Measurements from ENCODE around the gene ERCC6L2. TPM values are rescaled to one million over a fixed set of nuclear protein-coding genes. Genes with fewer than 3 reads are reported as not detected.

The ERCC6L2 gene
- total RNA-seq, 1 experiment from 2014 or later: 39.7 TPM

DNA sequence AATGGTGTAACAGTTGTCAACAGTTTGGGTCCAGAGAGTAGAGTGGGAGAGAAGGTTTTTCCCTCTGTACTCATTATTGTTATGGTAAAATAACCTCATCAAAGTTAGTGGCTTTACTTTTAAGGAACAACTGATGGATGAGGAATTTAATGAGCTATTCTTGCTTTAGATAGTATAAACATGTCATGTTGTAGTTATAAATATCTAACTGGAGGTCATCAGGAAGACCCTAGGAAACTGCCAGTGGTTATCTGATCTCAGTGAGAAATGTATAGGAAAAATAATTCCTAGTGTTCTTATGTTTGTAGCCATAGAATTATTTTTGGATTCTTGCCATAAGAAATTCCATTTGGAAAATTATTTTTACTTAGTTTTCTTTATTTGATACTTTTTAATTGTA lies 4.1 kb downstream of the ERCC6L2 start:
- TF ChIP-seq, protein P1, sequence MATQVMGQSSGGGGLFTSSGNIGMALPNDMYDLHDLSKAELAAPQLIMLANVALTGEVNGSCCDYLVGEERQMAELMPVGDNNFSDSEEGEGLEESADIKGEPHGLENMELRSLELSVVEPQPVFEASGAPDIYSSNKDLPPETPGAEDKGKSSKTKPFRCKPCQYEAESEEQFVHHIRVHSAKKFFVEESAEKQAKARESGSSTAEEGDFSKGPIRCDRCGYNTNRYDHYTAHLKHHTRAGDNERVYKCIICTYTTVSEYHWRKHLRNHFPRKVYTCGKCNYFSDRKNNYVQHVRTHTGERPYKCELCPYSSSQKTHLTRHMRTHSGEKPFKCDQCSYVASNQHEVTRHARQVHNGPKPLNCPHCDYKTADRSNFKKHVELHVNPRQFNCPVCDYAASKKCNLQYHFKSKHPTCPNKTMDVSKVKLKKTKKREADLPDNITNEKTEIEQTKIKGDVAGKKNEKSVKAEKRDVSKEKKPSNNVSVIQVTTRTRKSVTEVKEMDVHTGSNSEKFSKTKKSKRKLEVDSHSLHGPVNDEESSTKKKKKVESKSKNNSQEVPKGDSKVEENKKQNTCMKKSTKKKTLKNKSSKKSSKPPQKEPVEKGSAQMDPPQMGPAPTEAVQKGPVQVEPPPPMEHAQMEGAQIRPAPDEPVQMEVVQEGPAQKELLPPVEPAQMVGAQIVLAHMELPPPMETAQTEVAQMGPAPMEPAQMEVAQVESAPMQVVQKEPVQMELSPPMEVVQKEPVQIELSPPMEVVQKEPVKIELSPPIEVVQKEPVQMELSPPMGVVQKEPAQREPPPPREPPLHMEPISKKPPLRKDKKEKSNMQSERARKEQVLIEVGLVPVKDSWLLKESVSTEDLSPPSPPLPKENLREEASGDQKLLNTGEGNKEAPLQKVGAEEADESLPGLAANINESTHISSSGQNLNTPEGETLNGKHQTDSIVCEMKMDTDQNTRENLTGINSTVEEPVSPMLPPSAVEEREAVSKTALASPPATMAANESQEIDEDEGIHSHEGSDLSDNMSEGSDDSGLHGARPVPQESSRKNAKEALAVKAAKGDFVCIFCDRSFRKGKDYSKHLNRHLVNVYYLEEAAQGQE (IDR thresholded peaks at IDR 0.05; ENCODE audit: insufficient read depth in 1 of 2, low read depth in 2 of 2, low read length in 1 of 2): no peak
- TF ChIP-seq, protein P2, sequence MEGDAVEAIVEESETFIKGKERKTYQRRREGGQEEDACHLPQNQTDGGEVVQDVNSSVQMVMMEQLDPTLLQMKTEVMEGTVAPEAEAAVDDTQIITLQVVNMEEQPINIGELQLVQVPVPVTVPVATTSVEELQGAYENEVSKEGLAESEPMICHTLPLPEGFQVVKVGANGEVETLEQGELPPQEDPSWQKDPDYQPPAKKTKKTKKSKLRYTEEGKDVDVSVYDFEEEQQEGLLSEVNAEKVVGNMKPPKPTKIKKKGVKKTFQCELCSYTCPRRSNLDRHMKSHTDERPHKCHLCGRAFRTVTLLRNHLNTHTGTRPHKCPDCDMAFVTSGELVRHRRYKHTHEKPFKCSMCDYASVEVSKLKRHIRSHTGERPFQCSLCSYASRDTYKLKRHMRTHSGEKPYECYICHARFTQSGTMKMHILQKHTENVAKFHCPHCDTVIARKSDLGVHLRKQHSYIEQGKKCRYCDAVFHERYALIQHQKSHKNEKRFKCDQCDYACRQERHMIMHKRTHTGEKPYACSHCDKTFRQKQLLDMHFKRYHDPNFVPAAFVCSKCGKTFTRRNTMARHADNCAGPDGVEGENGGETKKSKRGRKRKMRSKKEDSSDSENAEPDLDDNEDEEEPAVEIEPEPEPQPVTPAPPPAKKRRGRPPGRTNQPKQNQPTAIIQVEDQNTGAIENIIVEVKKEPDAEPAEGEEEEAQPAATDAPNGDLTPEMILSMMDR (IDR thresholded peaks at IDR 0.05): no peak
- no peak for TF ChIP-seq POLR2AphosphoS5 (IDR thresholded peaks at IDR 0.05; ENCODE audit: low read depth, low read length)
- no peak for TF ChIP-seq SIN3A (IDR thresholded peaks at IDR 0.05; ENCODE audit: borderline replicate concordance, insufficient read depth, low read depth, low read length)
- Histone ChIP-seq H3K36me3 (ENCODE audit: control insufficient read depth, insufficient read depth, low read length) (peaks cover 15% of the 10 kb centered on the region), H3K9me3 (ENCODE audit: control insufficient read depth, insufficient read depth, low read depth, low read length) (no peaks in the 10 kb centered on the region), H3K27ac (ENCODE audit: low read length) (no peak overlapping the region), H3K4me3 (ENCODE audit: low read depth in 2 of 2, low read length in 2 of 2) (no peak overlapping the region), H3K4me1 (ENCODE audit: control insufficient read depth, insufficient read depth, low read length) (peaks cover 11% of the 10 kb centered on the region; the same call in 1 of the 2 replicates), H3K27me3 (ENCODE audit: control insufficient read depth, insufficient read depth, low read length) (no peaks in the 10 kb centered on the region)
- in situ Hi-C loops (cut with HindIII; ENCODE audit: low pct_unique_long_range_greater_than_20kb, low sequenced_read_pairs): no loop called here
- POLR2A ChIA-PET: no interaction called here
- no peak for DNase-seq (ENCODE audit: low read depth, low spot score)
- CTCF ChIA-PET: interaction anchor here (0.9 kb wide), 1 partner anchor 17 kb away, joined by 3 read pairs; no protein-coding TSS in a partner anchor
- intact Hi-C loops (cut with micrococcal nuclease; ENCODE audit: unreplicated experiment): loop anchor here (5.0 kb wide), 1 partner anchor 372 kb away; no protein-coding TSS in a partner anchor
- no peak for ATAC-seq
- BruUV-seq (replicated peaks): no TSS peak

DNA sequence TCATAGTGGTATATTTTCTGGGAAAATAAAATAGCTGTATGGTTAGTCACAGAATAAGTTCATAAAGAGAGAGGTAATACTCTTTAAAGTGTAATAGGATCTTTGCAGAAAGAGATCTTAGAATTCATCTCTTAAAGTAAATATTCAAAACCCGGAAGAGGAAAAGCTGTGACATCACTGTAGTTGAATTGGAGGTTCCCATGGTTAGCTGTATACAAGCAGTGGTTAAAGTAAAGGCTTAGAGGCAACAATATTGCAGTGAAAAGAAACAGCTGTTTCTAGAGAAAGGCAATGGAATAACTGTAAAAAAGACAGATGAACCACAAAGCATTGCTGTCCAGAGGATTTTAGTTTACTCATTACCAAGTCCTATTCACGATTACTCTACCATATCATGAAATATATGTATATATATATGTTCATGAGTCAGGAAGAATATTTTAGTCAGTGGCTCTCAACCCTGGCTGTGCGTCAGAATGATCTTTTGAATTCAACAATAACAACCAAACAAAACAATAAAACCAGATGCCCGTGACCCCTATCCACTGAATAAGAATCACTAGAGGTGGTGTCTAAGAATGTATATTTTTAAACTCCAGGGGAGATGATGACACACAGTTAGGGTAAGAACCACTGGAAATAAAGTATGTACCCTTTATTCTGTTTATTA lies 4.7 kb downstream of the ERCC6L2 start:
- BruUV-seq (replicated peaks): no TSS peak
- Histone ChIP-seq H3K4me3 (ENCODE audit: low read depth in 2 of 2, low read length in 2 of 2) (no peak overlapping the region), H3K27me3 (ENCODE audit: control insufficient read depth, insufficient read depth, low read length) (no peaks in the 10 kb centered on the region), H3K9me3 (ENCODE audit: control insufficient read depth, insufficient read depth, low read depth, low read length) (no peaks in the 10 kb centered on the region), H3K4me1 (ENCODE audit: control insufficient read depth, insufficient read depth, low read length) (peaks cover 10% of the 10 kb centered on the region; the same call in 1 of the 2 replicates), H3K36me3 (ENCODE audit: control insufficient read depth, insufficient read depth, low read length) (peaks cover 16% of the 10 kb centered on the region; the same call in 1 of the 2 replicates), H3K27ac (ENCODE audit: low read length) (no peak overlapping the region)
- no peak for TF ChIP-seq TCF7L2 (IDR thresholded peaks at IDR 0.05; ENCODE audit: low read depth, low read length)
- TF ChIP-seq, protein P2 (IDR thresholded peaks at IDR 0.05): no peak
- no peak for TF ChIP-seq POLR2AphosphoS5 (IDR thresholded peaks at IDR 0.05; ENCODE audit: low read depth, low read length)
- TF ChIP-seq SIN3A (IDR thresholded peaks at IDR 0.05; ENCODE audit: borderline replicate concordance, insufficient read depth, low read depth, low read length): no peak
- TF ChIP-seq, protein P1 (IDR thresholded peaks at IDR 0.05; ENCODE audit: insufficient read depth in 1 of 2, low read depth in 2 of 2, low read length in 1 of 2): no peak
- CTCF ChIA-PET: interaction anchor here (0.9 kb wide), 1 partner anchor 17 kb away, joined by 3 read pairs; no protein-coding TSS in a partner anchor
- in situ Hi-C loops (cut with HindIII; ENCODE audit: low pct_unique_long_range_greater_than_20kb, low sequenced_read_pairs): no loop called here
- DNase-seq (ENCODE audit: low read depth, low spot score) (no peak), ATAC-seq (no peak)
- intact Hi-C loops (cut with micrococcal nuclease; ENCODE audit: unreplicated experiment): no loop called here
- POLR2A ChIA-PET: no interaction called here
